GM19455 (cell line): ENCODE measurements around the gene CHRDL2.

Source experiments
- ATAC-seq: cut with Tn5 transposase; IDR thresholded peaks from one replicate; pipeline ENCODE4 v1.9.1; 2021; ENCODE audit not compliant: unreplicated experiment

CHRDL2 gene

DNA sequence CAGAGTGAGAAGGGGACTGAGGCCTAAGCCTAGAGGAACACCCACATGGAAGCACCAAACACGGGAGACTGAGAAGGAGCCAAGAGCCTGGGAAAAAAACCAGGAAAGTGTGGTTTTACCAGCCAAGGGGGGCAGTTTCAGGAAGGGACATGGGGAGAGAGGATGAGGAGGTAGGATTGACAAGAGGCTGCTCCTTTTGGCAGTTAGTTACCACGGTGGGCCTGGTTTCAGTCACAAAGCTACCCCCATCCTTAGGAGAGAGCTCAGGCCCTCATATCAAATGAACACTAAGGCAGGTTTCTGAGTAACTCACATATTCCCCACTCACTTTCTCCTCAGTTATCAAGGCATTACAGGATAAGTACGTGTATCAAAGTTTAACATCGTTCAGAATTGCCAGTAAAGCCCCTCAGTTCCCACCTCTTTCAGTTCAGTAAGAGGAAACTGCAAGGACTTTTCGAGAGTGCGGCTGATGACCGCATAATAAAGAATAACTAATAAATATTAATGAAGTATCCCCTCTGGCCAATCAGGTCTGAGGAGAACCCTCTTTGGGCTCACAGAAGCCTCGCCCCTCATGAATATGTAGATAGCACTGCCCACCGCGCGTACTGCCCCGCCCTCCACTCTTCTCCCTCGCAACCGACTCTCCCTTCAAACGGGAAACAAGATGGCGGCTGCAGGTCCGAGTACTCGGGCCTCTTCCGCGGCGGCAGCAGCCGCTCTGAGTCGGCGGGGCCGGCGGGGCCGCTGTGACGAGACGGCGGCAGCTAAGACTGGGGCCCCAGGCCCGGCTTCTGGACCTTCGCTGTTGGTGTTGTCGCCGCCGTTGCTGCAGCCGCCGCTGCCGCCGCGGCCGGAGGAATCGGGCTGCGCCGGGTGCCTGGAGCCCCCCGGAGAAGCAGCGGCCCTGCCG lies 17.2 kb upstream of the CHRDL2 start, which contains the start of gene RNF169:
Gene RNF169, plus strand, starts transcription at position 639 of the 916 bp plus-strand sequence. Its CDS starts 32 bp downstream, at position 671.
- peak; percentile 97 for ATAC-seq

DNA sequence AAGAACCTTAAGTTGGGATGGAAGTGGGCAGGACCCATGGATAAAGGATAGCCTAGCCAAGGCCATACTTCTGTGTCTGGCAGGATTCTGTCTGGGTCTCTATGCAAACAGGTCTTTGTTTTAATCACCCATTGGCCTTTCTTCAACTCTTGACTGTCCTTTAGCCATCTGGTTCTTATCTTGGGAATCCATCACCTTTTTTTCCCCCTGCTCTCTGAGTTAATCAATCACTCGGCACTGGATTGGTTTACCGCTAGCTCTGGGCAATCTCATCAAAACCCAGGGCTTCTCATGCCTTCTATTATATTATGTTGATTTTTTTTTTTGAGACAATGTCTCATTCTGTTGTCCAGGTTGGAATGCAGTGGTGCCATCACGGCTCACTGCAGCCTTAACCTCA lies 15.6 kb upstream of the CHRDL2 start:
- ATAC-seq, result no peak

DNA sequence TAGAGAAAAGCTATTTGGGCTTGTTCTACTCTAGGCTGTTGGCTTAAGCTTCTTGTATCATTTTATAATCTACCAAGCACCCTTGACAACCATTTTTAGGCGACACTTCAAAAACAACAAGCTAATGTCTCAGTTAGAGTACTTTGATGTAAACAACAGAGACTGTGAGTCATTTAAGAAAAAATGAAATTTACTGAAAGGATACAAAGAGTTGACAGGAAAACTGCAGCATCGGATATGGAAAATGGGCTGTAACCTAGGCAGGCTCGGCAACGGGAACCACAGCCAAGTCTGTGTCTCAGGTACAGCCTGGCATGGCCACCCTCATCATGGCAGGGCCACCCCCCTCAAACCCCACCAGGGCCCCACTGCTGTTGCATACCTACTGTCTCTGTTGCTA lies 13.1 kb upstream of the CHRDL2 start:
- no peak for ATAC-seq

DNA sequence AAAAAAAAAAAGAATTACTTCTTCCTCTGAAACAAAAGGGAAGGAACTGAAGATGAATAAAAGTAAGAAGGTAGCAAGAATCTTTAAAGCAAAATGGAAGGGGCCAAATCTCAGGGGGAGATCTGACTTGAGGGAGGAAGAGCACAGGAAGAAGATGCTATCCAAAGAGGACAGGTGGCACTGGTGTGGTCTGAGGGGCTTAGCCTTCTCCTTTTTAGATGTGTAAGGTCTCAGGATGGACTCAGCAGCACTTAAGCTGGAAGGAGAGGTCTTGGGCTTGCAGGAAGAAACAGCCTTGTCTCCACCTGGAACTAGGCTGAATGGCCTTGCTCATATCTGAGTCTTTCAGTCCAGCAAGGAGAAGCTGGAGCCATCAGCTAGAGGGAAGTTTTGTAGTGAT lies 12.4 kb upstream of the CHRDL2 start:
- no peak for ATAC-seq

DNA sequence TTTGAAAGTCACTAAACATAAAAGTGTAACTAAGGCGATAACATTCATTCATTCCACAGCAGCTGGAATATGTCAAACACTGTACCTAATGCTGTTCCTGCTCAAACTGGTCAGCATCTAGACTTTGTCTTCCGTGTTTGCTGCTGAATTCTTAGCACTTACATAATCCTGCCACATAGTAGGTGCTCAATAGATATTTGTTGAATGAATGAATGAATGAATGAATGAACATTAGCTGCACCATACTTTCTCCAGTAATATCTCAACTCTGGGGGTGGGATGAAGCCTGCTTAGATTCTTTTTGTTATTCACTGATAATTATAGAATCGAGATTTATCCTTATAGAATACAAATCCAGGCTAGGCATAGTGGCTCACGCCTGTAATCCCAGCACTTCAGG lies 10.8 kb upstream of the CHRDL2 start:
- no peak for ATAC-seq

DNA sequence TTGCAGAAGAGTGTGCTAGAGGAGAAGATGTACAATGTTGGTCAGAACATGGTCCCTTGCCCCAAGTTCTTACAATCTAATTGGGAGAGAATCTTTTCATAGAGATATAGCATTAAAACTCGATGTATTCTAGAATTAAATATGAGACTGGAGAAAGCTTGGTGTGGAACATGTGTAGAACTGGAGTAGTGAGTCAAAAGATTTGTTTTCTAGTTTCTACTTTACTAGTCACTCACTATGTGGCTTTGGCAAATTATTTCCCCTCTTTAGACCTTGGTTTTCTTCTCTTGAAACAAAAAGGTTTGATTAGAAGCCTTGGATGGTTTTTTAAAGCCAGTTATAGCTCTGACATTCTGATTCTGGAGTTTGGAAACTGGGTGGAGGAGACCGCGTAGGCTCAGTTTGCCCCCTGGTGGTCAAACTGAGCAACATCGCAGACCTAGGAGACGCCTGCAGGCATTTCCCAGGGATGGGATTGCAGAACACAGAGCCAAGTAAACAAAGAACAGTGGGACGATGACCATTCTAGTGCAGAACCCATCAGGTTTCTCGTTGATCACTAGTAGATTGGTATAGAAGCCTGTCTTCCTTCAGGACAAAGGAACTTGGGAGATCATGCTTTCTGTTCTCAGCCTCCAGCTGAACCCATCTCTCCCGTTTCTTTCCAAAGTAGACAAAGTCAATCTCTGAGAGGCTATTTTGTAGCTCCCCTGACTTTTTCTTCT lies 8.5 kb upstream of the CHRDL2 start:
- no peak for ATAC-seq

DNA sequence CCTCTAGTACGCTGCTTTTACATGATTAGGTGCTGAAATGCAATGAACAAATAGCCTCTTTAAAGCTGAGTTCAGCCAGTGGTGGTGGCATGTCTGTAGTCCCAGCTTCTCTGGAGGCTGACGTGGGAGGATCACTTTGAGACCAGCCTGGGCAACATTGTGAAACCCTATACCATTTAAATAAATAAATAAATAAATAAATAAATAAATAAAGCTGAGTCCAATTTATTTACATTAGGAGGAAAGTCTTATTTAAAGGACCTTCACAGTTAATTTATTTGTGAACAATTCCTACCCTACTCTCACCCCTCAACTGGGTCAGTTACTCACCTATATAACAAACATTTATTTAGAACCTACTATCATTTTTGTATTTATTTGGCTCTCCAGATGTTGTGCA lies 4.8 kb upstream of the CHRDL2 start:
- no peak for ATAC-seq

DNA sequence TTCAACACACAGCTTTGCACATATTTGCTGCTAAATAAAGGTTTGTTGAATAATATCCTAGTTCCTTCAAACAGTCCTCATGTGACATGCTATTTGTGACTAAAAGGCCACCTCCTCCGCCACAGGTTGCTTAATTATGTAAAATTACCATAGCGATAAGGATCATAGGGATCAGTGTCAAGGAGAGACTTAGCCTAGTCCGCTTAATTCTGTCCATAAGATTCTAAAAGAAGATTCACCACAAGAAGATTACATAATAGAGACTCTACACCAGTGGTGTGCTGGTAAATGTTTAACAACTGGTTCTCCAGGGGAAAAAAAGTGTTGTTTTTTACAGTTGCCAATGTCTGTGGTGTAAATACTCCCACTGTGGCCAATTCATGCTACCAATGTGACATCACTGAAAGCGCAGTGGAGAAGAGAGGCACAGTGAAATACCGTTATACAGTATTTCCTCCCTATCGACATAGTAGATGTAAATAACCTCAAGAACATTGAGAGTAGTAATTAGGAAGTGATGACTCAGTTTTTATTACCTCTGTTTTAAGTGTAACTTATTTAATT lies 4.2 kb upstream of the CHRDL2 start:
- ATAC-seq, result no peak

DNA sequence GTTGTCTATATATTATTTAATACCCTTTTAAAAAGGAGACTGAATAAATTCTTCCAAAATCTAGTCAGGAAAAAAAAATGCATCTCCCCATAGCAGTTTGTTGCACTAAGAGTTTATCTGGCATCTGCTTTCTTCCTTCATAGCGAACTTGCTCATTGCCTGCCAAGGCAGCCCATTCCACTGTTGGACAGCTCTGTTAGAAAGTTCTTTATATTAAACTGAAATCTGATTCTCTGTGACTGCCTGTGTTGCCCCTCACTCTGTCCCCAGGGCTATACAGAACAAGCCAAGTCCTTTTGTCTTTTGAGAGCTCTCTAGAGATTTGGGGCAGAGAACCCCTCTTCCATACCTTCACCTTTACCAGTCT lies 3.3 kb upstream of the CHRDL2 start:
- no peak for ATAC-seq

DNA sequence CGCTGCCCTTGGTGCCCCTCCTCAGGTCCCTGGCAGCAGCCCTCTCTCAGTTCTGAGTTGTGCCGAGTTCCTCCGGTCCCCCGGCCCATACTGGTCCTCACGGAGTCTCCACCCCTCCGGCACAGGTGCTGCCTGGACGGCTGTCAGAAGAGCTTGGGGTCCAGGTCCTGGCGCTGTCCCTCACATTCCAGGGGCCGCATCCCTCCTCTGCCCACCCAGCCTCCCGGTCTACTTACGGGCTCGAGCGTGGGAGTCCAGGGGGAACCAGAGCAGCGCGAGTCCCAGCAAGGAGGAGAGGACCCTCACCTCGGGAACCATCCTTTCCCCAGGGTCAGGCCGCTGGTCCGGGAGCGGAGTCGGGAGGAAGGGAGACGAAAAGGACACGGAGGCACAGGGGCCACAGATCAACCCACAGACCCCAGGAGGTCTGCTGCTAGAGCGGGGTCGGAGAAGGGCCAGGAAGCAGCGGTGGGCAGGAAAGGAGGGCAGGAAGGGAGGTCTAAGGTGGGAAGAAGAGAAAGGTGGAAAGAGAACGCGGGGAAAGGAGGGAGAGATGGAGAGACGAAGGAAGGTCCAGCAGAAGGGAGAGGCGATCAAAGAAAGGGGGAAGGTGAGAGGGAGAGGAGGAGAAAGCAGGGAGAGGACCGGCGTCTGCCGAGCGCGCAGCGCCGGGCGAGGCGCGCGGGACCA lies 510 bp downstream of the CHRDL2 start:
- ATAC-seq, result no peak

DNA sequence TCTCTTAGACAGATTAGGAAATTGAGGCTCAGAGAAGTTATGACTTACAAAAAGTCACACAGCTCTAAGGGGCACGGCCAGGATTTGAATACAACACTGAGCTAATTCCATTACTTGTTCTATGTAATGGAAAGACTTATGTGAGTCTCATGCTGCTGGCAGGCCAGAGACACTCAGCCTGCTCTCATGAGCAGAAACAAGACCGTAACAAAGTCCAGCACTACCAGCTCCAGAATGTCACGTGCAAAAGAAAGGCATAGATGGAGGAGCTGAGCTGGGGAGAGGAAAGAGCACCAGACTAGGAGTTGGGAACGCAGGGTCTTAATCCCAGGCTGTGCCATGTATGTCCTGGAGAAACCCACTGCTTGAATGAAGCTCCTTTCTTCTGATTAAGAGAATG lies 1.8 kb downstream of the CHRDL2 start:
- ATAC-seq, result no peak

DNA sequence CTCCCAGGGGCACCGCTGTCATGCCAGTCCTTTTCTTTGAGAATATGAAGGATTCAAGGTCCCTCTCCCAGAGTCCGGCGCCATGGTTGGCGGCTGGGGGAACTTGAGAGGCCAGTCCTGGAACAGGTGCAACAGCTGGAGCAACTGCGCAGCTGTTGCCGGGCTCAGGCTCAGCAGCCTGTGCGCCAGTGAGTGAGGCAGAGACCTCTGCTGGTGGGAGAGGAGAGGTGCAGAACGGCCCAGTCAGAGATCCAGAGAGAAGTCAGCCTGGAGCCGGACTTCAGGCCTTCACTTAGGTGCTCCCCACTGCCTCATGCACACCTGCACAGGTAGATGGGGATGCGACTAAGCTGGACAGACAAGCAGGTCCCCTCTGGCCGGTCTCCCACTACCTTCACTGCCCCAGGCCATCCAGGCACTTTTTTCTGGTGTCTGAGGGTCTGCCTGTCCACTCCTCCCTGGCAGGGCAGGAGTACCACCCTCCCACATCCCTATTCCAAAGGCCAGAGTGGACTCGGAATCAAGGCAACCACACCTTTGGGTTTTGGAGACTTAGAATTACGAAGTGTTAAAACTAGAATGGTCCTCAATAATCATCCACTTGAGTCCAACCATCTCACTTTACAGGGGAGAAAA lies 4.6 kb downstream of the CHRDL2 start:
- peak; percentile 73 for ATAC-seq

DNA sequence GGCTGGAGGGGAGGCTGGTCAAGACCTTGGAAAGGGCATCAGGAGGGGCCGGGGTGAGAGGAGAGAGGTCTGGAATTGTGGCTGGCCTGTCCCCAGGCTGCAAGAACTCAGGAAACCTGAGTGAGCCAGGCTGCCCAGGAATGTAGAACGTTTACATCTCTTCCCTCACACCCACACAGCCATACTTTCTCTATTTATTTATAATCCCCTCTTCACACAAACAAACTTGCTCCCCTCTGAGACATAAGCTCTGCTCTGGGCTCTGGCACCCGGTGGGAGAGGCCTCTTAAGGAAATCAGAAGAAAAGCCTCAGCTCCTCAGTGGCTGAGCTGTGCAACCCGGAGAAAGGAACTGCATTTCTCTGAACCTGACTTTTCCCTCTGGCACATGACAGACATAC lies 5.5 kb downstream of the CHRDL2 start:
- ATAC-seq, result no peak

DNA sequence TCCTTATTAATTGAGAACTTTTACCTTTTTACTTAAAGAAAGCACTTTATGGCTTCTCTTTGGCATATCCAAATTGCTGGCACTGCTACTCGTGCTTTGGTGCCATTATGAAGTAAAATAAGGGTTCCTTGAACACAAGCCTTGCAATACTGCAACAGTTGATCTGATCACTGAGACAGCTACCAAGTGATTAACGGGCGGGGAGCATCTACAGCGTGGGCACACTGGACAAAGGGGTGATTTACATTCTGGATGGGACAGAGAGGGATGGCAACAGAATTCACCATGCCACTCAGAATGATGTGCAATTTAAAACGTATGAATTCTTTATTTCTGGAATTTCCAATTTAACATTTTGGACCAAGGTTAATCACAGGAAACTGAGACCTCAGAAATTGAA lies 7.7 kb downstream of the CHRDL2 start:
- no peak for ATAC-seq

DNA sequence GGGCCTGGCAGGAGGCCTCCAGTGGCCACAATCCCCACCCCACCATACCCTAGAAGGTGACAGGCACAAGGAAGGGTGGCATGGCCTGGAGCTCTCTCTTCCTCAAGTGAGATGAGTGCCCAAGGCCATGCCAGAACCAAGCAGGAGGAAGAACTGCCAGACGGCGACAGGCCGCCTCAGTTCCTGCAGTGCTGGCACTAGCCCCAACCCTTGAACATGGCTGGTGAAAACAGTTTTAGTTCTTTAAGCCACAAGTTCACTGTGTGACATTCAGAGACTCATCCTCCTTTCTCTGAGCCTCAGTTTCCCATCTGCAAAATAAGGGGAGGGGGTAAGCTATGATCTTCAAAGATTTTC lies 9.8 kb downstream of the CHRDL2 start:
- no peak for ATAC-seq

DNA sequence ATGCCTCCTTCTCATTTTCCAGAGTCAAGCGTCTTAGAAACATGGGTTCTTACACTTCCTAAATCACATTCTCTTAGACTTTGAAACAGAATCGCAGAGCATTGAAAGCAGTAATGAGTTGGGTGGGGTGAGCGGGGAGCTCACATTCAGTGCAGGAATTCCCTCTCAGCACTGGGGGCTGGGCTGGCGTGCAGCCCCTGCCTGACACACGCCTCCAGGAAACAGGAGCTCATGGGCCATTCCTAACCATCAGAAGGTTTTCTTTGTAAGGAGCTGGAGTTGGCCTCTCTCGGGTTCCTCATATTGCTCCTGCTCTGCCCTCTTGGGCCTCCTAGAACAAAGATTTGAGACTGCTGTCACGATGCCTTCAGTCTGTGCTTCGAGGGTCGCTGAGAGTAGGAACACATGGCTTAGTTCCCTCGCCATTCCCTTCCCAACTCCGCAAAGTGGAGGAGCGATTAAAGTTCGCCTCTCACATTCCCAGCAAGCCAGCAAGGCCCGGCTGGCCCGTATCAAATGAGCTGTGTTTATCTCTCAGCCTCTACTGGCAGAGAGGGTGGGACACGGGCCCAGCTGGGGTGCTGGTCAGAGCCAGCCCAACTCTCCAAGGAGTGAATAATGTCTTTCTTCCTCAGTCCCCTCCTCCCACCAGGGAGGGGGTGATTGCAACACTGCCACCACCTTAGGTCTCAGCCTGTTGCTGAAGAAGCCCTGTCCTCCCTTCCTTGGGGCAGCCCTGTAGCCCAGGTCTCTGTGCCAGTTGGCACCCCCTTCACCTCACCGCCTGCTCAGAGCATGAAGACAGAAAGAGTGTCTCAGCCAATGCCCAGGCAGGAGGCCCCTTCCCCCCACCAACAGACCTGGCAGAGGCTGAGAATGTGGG lies 10.4 kb downstream of the CHRDL2 start:
- ATAC-seq, result no peak

DNA sequence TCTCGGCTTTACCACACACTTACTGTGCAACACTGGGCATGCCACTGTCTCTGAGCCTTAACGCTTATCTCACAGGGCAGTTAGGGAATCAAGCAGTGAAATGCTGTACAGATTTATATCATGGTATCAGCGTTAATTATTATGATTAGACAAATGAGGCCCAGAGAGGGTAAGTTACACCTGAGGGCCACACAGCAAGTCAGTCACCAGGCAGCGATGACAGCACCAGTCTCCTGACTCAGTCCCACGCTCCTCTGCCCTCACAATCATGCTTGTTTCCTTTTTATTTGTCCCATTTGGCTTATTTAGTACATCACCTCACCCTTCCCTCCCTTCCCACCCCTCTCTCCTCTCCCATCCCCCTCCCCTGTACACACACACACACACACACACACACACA lies 12.2 kb downstream of the CHRDL2 start:
- no peak for ATAC-seq

DNA sequence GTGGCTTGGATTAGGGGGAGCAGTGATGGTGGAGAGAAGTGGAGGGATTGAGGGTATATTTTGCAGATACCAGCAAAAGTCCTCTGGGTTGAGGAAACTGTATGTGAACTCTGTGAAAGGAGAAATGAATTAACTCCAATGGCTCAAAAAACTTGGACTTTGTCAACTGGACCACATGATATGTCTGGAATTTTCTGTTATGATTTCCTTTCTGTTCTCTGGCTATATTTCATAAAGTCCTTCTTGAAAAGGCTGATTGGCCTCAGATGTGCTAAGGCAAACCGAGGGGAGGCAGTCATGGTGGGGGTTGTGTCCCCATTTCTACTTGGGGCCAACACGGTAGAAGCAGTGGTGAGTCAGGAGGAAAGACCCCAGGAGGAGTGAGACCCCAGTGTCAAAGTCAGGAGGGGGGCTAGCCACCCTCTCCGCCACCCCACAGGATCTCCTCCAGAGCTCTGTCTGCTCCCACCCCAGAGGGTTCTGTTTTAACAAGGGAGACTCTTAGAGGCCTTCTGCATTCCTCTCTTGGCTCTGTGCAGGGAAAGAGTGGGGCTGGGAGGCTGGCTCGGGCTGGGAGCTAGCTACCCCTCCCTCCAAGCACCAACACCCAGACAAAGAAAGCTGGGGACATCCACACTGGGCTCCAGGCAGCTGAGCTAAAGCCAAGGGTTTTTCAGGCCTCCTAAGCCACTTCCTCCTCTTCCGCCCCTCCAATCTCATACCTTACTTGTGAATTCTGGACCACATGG lies 13.8 kb downstream of the CHRDL2 start:
- no peak for ATAC-seq

DNA sequence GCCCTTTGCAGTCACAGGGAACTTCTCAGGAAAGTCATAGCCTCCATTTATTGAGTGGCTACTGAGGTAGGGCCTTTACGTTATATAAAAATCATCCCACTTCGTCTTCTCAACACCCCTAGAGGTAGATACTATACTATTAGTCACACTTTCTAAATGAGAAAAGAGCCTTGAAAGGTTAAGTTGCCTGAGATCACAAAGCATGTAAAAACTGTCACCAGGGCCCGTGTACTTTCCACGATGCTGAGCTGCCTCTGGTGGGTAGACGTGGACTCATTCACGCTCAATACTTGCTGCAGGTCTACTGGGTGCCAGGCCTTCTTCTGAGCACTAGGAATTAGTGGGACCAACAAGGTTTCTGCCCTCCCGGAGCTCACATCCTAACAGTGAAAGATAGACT lies 16.3 kb downstream of the CHRDL2 start:
- no peak for ATAC-seq
